ENCODE results near the gene ANGPTL8. TPM values are rescaled to one million over a fixed set of nuclear protein-coding genes. Genes with fewer than 3 reads are reported as not detected.

The ANGPTL8 gene
- total and polyA plus RNA-seq, 2 experiments from 2014 or later, result not detected

DNA sequence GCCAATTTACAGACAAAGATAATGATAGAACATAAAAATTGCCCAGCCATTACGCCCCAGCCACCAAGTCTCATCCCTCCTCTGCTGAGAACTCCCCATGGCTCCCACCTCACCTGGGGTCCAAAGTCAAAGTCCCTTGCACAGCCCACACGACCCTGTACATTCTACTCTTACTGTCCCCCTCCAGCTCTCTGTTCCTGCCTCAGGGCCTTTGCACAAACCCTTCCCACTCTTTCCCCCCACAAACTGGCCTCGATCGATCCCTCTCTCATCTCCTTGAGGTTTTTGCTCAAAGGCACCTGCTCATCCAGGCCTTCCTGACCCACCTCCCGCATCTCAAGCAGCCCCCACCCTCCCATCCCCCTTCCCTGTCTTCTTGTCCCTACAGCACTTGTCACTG is 21.6 kb downstream of the ANGPTL8 start:
- Mint-ChIP-seq H3K4me1 (peaks cover 18% of the 10 kb centered on the region), H3K27ac (no peak overlapping the region), H3K4me3 (peak overlapping the region; percentile 74), H3K27me3 (ENCODE audit: insufficient read depth, low read depth, poor library complexity) (peaks cover 12% of the 10 kb centered on the region), H3K36me3 (ENCODE audit: low read depth) (peaks cover 3% of the 10 kb centered on the region; the same call in 1 of the 3 replicates), H3K9me3 (no peaks in the 10 kb centered on the region)
- DNase-seq (ENCODE audit: low spot score), result no peak
- no peaks in the 10 kb centered on the region; the same call in 1 of the 2 replicates for H4K20me1 ChIP-seq (replicated peaks; ENCODE audit: insufficient read depth)
- no peak overlapping the region for H3K27ac ChIP-seq (ENCODE audit: low read depth)
- ATAC-seq, result no peak
- peaks cover 19% of the 10 kb centered on the region for H3K79me2 ChIP-seq (replicated peaks; ENCODE audit: insufficient read depth)
- H2AFZ ChIP-seq, result no peak overlapping the region
- no peaks in the 10 kb centered on the region for H3K36me3 ChIP-seq (ENCODE audit: insufficient read depth)
- peak overlapping the region; percentile 96 for H3K4me3 ChIP-seq
- no peaks in the 10 kb centered on the region for H3K4me1 ChIP-seq (ENCODE audit: insufficient read depth)
- no peaks in the 10 kb centered on the region for H3K27me3 ChIP-seq (ENCODE audit: insufficient read depth)
- H3F3A ChIP-seq (replicated peaks; ENCODE audit: low read depth), result no peaks in the 10 kb centered on the region
- H3K9me2 ChIP-seq (ENCODE audit: insufficient read depth), result no peaks in the 10 kb centered on the region
- TF ChIP-seq, protein P1, sequence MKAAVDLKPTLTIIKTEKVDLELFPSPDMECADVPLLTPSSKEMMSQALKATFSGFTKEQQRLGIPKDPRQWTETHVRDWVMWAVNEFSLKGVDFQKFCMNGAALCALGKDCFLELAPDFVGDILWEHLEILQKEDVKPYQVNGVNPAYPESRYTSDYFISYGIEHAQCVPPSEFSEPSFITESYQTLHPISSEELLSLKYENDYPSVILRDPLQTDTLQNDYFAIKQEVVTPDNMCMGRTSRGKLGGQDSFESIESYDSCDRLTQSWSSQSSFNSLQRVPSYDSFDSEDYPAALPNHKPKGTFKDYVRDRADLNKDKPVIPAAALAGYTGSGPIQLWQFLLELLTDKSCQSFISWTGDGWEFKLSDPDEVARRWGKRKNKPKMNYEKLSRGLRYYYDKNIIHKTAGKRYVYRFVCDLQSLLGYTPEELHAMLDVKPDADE (IDR thresholded peaks at IDR 0.05), result no peak
- TF ChIP-seq NANOG (IDR thresholded peaks at IDR 0.05; ENCODE audit: borderline replicate concordance) (no peak), JUNB (IDR thresholded peaks at IDR 0.05; ENCODE audit: unreplicated experiment) (no peak), STAT1 (IDR thresholded peaks at IDR 0.05; ENCODE audit: unreplicated experiment) (no peak), EZH2phosphoT487 (IDR thresholded peaks at IDR 0.05; ENCODE audit: unreplicated experiment) (no peak), REST (IDR thresholded peaks at IDR 0.05; ENCODE audit: unreplicated experiment) (no peak), POLR2AphosphoS5 (IDR thresholded peaks at IDR 0.05; ENCODE audit: low read depth) (no peak), ZNF331 (CRISPR knock-in tag; IDR thresholded peaks at IDR 0.05; ENCODE audit: low read depth) (no peak)
- H3K4me2 ChIP-seq, result peak overlapping the region; percentile 89

GRCh38 chr19:11261431-11261970 is 22.1 kb downstream of the ANGPTL8 start:
- 0 out of 2 replicates have a peak overlapping the region, but pooled peaks have one; percentile 69 for H3K27ac ChIP-seq (ENCODE audit: low read depth)
- no peaks in the 10 kb centered on the region for H3K36me3 ChIP-seq (ENCODE audit: insufficient read depth)
- H3K79me2 ChIP-seq (replicated peaks; ENCODE audit: insufficient read depth), result peaks cover 19% of the 10 kb centered on the region
- no peaks in the 10 kb centered on the region for H3K9me2 ChIP-seq (ENCODE audit: insufficient read depth)
- H3K4me3 ChIP-seq, result peak overlapping the region; percentile 96
- peaks cover 3% of the 10 kb centered on the region; the same call in 1 of the 3 replicates for H3K36me3 Mint-ChIP-seq (ENCODE audit: low read depth)
- H3F3A ChIP-seq (replicated peaks; ENCODE audit: low read depth), result no peaks in the 10 kb centered on the region
- H3K4me1 ChIP-seq (ENCODE audit: insufficient read depth), result no peaks in the 10 kb centered on the region
- H2AFZ ChIP-seq, result peak overlapping the region; percentile 56; the same call in 1 of the 2 replicates
- no peaks in the 10 kb centered on the region for H3K9me3 Mint-ChIP-seq
- H4K20me1 ChIP-seq (replicated peaks; ENCODE audit: insufficient read depth), result no peaks in the 10 kb centered on the region; the same call in 1 of the 2 replicates
- peak overlapping the region; percentile 74 for H3K4me3 Mint-ChIP-seq
- DNase-seq (ENCODE audit: low spot score), result peak; percentile 54
- H3K27me3 ChIP-seq (ENCODE audit: insufficient read depth), result no peaks in the 10 kb centered on the region
- H3K27ac Mint-ChIP-seq, result no peak overlapping the region
- peaks cover 15% of the 10 kb centered on the region for H3K27me3 Mint-ChIP-seq (ENCODE audit: insufficient read depth, low read depth, poor library complexity)
- H3K4me2 ChIP-seq, result peak overlapping the region; percentile 89
- peaks cover 18% of the 10 kb centered on the region for H3K4me1 Mint-ChIP-seq
- peak; percentile 50 for ATAC-seq
- TF ChIP-seq STAT1 (IDR thresholded peaks at IDR 0.05; ENCODE audit: unreplicated experiment) (no peak), EZH2 (IDR thresholded peaks at IDR 0.05; ENCODE audit: low read depth, unreplicated experiment) (no peak), NANOG (IDR thresholded peaks at IDR 0.05; ENCODE audit: borderline replicate concordance) (no peak), REST (IDR thresholded peaks at IDR 0.05; ENCODE audit: unreplicated experiment) (no peak), ZNF114 (CRISPR knock-in tag; IDR thresholded peaks at IDR 0.05) (no peak), JUNB (IDR thresholded peaks at IDR 0.05; ENCODE audit: unreplicated experiment) (no peak), ZNF331 (CRISPR knock-in tag; IDR thresholded peaks at IDR 0.05; ENCODE audit: low read depth) (no peak), CREB1 (CRISPR knock-in tag; IDR thresholded peaks at IDR 0.05; ENCODE audit: low read depth) (no peak)
- TF ChIP-seq, protein P1 (IDR thresholded peaks at IDR 0.05), result no peak
